ENCODE measurements around the gene LYZL4.

Gene LYZL4

DNA sequence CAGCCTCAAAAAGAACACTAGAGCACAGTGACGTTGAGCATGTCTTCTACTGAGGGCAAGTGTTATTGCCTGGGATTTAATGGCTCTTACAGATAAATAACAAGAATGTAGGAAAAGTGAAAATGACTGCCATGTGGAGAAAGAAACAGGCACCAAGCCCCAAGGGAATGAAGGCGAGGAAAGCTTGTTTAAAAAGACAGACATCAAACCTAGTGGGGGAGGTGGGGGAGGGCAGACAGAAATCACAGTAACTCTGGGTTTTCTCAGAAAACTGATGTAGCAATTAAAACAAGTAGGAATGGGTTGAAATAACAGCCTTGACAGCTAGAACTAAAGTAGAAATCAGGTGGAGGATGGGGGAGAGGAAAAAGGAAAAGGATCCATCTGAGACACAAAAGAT lies 18.4 kb upstream of the LYZL4 start:
- TF ChIP-seq, protein P1, sequence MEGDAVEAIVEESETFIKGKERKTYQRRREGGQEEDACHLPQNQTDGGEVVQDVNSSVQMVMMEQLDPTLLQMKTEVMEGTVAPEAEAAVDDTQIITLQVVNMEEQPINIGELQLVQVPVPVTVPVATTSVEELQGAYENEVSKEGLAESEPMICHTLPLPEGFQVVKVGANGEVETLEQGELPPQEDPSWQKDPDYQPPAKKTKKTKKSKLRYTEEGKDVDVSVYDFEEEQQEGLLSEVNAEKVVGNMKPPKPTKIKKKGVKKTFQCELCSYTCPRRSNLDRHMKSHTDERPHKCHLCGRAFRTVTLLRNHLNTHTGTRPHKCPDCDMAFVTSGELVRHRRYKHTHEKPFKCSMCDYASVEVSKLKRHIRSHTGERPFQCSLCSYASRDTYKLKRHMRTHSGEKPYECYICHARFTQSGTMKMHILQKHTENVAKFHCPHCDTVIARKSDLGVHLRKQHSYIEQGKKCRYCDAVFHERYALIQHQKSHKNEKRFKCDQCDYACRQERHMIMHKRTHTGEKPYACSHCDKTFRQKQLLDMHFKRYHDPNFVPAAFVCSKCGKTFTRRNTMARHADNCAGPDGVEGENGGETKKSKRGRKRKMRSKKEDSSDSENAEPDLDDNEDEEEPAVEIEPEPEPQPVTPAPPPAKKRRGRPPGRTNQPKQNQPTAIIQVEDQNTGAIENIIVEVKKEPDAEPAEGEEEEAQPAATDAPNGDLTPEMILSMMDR (IDR thresholded peaks at IDR 0.05), result no peak
- Histone ChIP-seq H3K4me3 (no peak overlapping the region), H3K27ac (no peak overlapping the region)
- DNase-seq (ENCODE audit: low spot score), result no peak

DNA sequence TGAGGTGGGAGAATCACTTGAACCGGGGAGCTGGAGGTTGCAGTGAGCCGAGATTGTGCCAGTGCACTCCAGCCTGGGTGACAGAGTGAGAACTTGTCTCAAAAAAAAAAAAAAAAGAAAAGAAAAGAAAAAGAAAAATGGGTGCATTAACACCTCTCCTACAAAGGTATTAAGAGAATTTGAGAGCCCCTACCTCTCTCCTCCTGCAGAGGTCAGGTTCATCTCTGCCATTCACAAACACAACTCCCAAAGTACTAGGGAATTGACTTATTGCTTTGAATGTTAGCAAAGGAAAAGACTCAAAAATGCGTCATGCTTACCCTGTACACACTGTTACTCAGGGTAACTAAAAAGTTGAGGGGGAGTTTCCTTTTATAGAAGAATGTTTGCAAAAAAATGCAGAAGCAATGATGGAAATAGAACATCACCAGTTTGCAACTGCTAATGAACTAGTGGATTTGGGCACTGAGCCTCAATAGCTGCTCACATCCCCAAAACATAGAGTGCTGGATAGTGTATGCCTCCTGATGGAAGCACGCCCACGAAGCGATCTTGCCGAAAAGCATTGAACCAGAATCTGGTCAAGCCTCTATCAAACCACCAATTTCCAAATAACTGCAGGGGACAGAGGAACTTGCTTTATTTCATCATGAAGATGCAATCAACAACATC lies 15.5 kb upstream of the LYZL4 start:
- DNase-seq (ENCODE audit: low spot score), result no peak
- TF ChIP-seq, protein P1 (IDR thresholded peaks at IDR 0.05), result no peak
- no peak overlapping the region for H3K27ac ChIP-seq
- H3K4me3 ChIP-seq, result no peak overlapping the region

DNA sequence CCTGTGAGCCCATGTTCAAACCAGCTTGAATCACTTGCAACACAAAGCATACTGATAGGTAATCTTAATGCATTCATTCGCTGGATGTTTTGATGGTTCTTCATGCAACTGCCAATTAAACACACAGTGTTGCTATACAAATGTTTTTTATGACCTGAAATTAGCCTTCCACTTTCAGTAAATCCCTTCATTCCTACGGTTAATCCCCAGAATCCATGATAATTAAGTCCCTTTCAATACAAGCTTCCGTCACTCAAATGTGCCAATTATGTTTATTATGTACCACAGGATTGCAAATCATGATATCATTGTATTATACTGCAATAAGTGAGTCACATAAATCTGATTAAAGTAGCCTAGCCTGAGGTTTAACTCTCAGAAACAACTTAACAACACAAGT lies 14.5 kb upstream of the LYZL4 start:
- TF ChIP-seq, protein P1 (IDR thresholded peaks at IDR 0.05), result no peak
- H3K27ac ChIP-seq, result no peak overlapping the region
- H3K4me3 ChIP-seq, result no peak overlapping the region
- no peak for DNase-seq (ENCODE audit: low spot score)

DNA sequence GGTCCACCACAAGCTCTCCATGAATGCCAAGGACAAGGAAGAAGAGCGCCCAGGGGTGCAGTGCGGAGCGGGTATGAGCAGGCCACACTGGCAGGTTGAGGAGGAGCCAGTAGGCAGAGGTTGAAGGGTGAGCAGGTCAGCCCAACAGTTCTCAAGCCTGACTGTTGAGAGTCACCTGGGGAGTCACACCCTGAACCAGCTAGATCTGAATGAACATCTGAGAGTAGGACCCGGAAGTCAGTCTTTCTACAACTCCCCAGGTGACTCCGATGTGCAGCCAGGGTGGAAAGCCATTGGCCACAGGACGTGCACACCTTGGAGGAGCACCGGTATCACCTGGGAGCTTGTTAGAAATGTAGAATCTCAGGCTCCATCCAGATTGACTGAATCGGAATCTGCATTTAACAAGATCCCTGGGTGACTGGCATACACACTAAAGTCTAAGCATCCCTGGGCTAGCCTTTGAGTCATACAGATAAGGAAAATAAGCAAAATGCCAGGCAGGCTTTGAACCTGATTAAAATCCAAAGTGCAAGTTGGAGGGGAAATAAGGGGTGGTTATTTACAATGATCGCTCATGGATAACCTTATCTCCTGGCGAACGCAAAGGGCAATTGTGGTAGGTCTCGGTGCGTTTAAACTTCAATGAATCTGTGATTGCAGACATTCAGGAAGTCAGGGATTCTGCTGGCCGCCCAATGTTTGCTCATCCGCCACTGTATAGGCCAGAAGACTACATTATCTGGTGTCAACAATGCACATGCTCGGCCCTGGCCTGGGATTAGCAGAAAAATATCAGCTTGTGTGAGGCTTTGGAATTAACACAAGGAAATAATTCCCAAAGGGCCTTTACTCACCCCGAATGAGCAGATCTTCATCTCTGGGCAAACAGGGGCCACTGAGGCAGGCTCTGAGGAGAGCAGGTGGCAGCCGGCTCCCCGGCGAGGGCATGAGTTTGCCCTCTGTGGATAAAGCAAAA lies 11.7 kb upstream of the LYZL4 start:
- DNase-seq (ENCODE audit: low spot score), result no peak
- Histone ChIP-seq H3K4me3 (no peak overlapping the region), H3K27ac (no peak overlapping the region)
- TF ChIP-seq, protein P1 (IDR thresholded peaks at IDR 0.05), result no peak

DNA sequence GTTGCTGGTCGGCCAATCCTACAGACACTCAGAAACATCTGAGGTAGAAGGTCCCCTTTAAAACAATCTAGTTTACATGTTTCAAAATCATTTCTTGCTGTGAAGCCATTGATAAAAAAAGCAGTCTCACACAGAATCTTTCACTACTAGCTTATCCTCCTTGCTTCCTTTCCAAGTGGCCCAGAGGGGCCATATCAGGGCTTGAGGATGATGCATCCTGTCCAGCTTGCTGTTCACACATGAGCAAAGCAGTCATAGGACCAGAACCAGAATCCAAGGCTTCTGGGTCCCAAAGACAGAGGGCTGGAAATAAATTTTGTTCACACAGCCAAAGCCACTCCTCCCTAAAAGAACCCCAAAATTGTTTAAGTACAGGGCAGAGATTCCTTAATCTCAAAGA lies 9.2 kb upstream of the LYZL4 start:
- TF ChIP-seq, protein P1 (IDR thresholded peaks at IDR 0.05), result no peak
- H3K4me3 ChIP-seq, result no peak overlapping the region
- no peak overlapping the region for H3K27ac ChIP-seq
- DNase-seq (ENCODE audit: low spot score), result no peak

DNA sequence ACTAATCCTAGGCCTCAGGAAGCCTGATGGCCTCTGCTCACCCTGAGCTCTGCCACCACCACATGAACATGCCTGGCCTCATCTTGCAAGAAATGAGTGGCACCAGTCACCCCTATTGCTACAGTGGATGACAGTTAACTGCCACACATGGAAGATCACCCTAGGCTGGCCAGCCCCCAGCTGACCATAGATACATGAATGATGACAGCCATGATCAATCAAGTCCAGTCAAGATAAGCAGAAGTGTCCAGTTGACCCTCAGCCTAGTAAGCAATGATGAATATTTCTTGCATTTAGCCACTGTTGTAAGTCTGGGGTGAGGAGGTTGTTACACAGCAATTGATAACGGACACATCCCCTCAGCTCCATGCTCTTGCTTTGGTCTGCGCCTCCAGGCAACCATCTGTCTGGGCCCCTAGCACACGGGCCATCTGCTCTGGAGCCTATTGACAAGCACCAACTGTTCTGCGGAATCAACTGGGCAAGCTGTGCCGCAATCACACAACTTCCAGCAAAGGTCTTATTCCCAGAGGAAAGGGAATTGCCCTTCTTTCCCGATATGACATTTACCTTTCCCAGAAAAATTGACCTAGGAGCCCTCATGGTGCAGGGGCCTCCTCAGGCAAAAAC lies 2.2 kb upstream of the LYZL4 start:
- DNase-seq (ENCODE audit: low spot score), result no peak
- Histone ChIP-seq H3K27ac (no peak overlapping the region), H3K4me3 (no peak overlapping the region)
- TF ChIP-seq, protein P1 (IDR thresholded peaks at IDR 0.05), result no peak

Data from coronary artery (tissue), 2 donors.